Astrocyte (in vitro differentiated cells and primary cell): ENCODE measurements around the gene JUN.

Experiments
- CTCF ChIP-seq: IDR thresholded peaks from 2 replicates; pipeline ENCODE4 v1.5.1; 2011; ENCODE audit warnings: low read depth, mild to moderate bottlenecking, inconsistent platforms, low read length, moderate library complexity; ENCODE audit not compliant: insufficient read depth
- EZH2 ChIP-seq: IDR thresholded peaks from 2 replicates; pipeline ENCODE4 v1.6.1; 2012; ENCODE audit warnings: mild to moderate bottlenecking, low read length, inconsistent platforms; ENCODE audit not compliant: insufficient read depth

GRCh38 chr1:58783090-58783992 is 506 bp downstream of the JUN start:
- TF ChIP-seq CTCF, result no peak
- TF ChIP-seq EZH2, result no peak
